AG04449 (cell line): Measurements from ENCODE around the gene CD86.

Experiments
- CTCF ChIA-PET: fragments of 350-600 bp; formaldehyde crosslinking; extraction: SDS; loops from one replicate; lab custom pipeline; 2021; ENCODE audit warnings: antibody characterized with exemption; lab: Yijun Ruan, JAX
- POLR2A ChIA-PET: fragments of 400-600, 350-600 bp; formaldehyde crosslinking; extraction: SDS; loops from one replicate; lab custom pipeline; 2020; ENCODE audit warnings: antibody characterized with exemption, inconsistent platforms; lab: Yijun Ruan, JAX
- DNase-seq: peaks from one replicate; pipeline ENCODE4 v3.0.0-alpha.2; 2010; ENCODE audit warnings: low read depth, low spot score
- H3K4me3 ChIP-seq: 2 replicates; pipeline ENCODE4 v1.5.1; 2011; ENCODE audit warnings: low read depth, mild to moderate bottlenecking, control low read depth, low read length
- TF ChIP-seq, protein P1 (sequence below): IDR thresholded peaks from one replicate; pipeline ENCODE4 v1.5.1; 2011; ENCODE audit warnings: mild to moderate bottlenecking, moderate library complexity, low read length, control low read depth, inconsistent platforms; ENCODE audit not compliant: insufficient read depth; ENCODE audit errors: missing control alignments

CD86 gene

DNA sequence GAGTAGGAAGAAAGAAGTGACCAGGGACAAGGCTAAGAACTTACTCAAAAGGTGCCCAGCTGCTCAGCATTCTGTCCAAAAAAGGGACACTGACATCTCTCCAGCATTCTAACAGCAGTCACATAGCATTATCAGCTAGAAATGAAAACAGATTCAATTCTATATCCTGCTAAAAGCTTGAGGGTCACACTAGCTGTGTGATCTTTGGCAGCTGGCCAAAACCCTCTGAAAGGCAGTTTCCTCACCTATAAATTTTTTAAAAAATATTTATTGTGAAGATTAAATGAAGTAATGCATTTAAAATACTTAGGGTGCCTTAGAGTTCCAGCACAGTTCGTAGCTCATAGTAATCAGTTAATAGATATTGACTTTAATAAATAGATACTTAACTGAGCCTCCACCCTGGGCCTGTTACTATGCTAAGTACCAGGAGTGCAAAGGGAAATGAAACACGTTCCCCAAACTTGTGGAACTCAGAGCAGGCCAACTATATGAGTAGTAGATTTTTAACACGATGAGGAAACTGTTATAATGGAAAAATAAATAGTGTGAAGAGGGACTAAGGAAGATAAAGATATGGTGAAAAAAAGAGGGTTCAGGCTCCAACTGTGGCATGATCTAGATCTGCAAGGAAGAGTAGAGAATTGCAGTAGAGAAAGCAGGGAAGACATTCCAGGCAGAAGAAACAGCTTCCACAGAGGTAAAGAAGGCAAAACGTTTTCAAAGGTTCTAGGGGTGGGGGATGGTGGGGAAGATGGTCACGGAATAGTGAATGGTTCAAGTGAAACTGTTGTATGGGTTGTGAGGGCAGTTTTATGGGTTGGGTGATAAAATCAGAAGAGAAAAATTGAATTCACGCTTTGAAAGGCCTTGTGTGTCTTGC lies 11.4 kb downstream of the CD86 start:
- no peak for DNase-seq
- POLR2A ChIA-PET = no interaction called here

DNA sequence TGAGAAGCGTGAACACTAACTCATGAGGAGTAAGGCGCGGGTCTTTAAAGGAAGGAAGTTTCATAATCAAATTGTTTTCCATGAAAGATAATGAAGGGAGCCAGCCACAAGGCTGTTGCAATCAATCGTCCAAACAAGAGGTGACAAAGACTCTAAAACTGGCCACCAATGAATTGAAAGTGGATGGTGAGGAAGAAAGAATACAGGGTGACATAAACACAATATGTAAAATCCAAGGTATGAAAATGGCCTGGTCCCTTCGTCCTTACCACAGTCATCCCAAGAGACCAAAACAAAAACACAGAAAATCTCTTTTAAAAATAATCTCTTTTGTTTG lies 12.0 kb downstream of the CD86 start:
- TF ChIP-seq, protein P1, sequence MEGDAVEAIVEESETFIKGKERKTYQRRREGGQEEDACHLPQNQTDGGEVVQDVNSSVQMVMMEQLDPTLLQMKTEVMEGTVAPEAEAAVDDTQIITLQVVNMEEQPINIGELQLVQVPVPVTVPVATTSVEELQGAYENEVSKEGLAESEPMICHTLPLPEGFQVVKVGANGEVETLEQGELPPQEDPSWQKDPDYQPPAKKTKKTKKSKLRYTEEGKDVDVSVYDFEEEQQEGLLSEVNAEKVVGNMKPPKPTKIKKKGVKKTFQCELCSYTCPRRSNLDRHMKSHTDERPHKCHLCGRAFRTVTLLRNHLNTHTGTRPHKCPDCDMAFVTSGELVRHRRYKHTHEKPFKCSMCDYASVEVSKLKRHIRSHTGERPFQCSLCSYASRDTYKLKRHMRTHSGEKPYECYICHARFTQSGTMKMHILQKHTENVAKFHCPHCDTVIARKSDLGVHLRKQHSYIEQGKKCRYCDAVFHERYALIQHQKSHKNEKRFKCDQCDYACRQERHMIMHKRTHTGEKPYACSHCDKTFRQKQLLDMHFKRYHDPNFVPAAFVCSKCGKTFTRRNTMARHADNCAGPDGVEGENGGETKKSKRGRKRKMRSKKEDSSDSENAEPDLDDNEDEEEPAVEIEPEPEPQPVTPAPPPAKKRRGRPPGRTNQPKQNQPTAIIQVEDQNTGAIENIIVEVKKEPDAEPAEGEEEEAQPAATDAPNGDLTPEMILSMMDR = no peak
- H3K4me3 ChIP-seq = no peak overlapping the region
- POLR2A ChIA-PET = no interaction called here

More for the DNA sequence above, 11.4 kb downstream of the CD86 start:
- TF ChIP-seq, protein P1 = no peak
- CTCF ChIA-PET = no interaction called here
- H3K4me3 ChIP-seq = no peak overlapping the region

DNA sequence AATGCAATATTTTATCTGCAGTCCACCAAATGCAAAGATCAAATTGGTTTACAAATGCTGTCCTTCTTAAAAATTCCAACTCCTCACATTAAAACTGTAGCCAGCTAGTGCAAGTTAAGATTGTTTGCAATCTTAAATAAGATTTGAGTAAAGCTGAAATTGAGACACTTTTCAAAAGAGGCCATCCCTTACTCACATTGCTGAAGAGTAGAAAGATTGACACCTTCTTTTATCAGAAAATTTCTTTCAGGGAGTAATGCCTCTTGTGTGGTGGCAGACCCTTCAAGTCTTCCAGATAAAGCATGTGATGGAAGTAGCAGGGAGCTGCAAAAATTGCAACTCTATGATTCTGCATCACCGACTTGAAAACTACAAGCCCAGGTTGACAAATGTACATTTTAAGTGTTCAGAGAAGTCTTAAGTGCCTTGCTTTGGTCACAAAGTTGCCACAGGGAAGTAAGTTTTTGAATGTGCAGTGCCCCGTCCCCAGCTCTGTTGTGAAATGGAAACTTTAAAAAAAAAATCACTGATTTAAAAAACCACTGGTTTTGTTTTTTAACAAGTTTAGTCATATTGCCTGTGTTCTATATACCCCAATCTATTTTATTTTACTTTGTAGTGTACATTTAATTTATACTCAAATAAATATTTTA lies 12.6 kb downstream of the CD86 start:
- DNase-seq = no peak
- H3K4me3 ChIP-seq = no peak overlapping the region
- TF ChIP-seq, protein P1 = no peak
- CTCF ChIA-PET = no interaction called here
- POLR2A ChIA-PET = no interaction called here

More for the DNA sequence above, 12.0 kb downstream of the CD86 start:
- CTCF ChIA-PET = no interaction called here
- DNase-seq = no peak

DNA sequence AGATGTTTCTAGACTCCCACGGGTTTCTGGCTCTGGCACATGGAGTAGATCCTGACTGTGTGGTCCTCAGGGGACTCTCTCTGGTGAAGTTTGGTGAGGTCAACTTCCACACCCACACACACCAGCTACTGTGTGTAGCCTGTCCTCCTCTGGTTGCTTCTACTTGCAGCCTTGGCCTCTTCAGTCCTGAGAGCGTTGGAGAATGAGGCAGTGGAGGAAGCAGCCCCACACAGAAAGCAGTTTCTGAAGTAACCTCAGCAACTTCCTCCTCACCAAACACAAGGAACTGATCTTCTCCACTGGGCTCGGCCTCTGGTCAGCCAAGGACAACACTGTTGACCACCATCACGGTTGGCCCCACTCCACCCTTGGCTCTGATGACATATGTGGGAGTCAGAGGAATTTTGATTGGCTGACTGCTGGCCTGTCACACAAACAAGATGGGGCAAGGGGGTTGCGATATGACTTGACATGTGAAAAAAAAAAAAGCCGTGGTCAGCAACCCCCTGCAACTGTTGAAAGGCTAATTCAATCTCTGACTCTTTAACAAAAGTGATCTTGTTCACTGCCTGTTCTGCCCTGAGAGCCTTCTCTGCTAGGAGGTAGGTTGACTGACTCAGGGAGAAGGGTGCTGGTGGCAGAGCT lies 19.6 kb downstream of the CD86 start:
- ChIA-PET CTCF (no interaction called here), POLR2A (no interaction called here)
- H3K4me3 ChIP-seq = no peak overlapping the region
- TF ChIP-seq, protein P1 = no peak
- DNase-seq = no peak

DNA sequence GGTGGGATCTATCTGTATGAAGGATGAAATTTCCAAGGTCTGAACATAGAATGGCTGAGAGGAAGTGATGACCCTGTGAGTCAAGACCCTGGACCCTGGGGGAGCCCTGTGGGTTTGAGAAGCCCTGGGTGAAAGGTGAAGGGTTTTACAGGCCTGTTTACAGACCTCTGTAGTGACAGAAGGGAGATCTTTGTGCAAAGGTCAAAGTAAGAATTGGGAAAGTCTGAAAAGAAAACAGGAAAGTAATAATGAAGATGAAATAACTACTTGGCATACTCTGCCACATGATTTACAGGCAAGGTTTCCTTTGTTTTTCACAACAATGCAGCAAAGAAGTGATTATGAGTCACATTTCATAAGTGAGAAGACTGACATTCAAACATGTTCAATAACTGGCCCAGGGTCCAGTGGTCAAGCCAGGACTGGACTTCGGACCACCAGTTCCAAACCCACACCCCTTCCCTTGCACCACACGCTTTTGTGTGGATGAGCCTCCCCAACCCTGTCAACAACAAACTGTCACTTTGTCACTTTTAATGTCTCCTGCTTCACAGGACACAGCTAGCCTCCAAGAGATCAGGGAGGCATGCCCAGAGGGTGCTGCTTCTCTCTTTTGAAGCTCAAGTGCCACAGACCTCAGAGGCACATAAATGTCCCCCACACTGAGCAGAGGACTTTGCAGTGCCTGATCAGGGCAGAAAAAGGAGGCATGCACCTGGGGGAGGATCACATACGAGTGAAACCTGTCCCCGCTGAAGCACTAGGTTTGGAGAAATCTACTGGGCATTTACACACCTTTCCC lies 21.5 kb downstream of the CD86 start:
- POLR2A ChIA-PET = no interaction called here
- no peak overlapping the region for H3K4me3 ChIP-seq
- CTCF ChIA-PET = no interaction called here
- no peak for DNase-seq
- TF ChIP-seq, protein P1 = no peak
